OCI-LY3 (cell line): ENCODE data around the gene GUCA2B.

ENCODE experiments used
- CTCF ChIP-seq: fragments of 200-600, 300-600 bp; sonication (generic); IDR thresholded peaks from 2 replicates; pipeline ENCODE4 v1.5.1; 2014; ENCODE audit warnings: antibody characterized with exemption, low read length, low read depth
- EZH2phosphoT487 ChIP-seq: fragments of 200-600 bp; shearing (Covaris generic); IDR thresholded peaks from 2 replicates; pipeline ENCODE4 v1.6.1; 2018; ENCODE audit warnings: antibody characterized with exemption, mixed run types, low read depth

GRCh38 chr1:42158189-42158588 is 5.0 kb downstream of the GUCA2B start:
- no peak for TF ChIP-seq CTCF
- TF ChIP-seq EZH2phosphoT487, result no peak
